Pons (tissue), 1 donor: ENCODE data around the gene SSBP3.

Experiments used
- DNase-seq: peaks from one replicate; pipeline ENCODE4 v3.0.0-alpha.2; 2016; ENCODE audit warnings: low spot score

The SSBP3 gene

DNA sequence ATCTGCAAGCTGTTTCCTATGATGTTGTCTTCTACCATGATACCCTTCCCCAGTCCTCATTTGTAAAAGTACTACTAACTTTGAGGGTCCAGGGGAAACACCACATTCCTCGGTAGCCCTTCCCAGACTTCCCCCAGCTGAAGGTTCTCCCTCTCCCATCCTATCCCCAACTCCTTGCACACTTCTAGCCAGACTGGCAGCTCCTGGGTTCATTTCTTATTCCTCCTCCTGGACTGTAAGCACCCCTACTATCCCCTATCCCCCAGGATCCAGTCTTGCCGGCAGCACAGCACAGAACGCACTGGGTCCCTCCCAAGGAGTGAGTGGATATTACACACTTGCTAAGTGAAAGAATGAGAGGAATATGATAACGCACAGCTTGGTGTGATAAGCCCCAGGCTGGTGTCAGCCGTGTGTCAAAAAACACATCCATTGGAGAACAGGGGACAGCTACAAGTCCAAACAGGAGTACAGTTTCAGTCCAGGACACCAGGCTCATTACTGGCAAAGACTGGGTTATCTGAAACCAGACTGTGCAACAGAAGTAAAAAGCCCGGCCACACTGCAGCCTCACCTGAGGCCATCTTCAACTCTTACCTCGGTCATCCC lies 100.2 kb downstream of the SSBP3 start:
- no peak for DNase-seq

- DNase-seq = no peak
These were observed 101.7 kb downstream of the SSBP3 start for GRCh38 chr1:54304518-54304917.

GRCh38 chr1:54302951-54303843 lies 103.0 kb downstream of the SSBP3 start:
- DNase-seq = no peak

DNA sequence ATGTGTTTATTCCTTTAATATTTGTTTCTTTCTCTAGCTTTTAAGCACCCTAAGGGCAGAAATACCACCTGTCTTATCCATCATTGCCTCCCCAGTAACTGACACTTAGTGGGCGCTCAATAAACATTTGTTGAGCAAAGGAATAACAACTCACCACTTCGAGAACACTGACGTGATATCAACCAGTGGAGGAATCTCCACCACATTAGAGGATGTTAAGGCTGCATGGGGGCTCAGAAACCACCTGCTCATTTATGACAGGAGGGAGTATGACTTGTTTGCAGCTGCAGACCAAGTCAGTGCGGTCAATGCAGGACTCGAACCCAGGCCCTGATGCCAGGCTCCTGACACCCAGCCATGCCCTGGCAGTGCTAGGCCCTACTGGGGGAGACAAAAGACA lies 103.6 kb downstream of the SSBP3 start:
- DNase-seq = no peak

DNA sequence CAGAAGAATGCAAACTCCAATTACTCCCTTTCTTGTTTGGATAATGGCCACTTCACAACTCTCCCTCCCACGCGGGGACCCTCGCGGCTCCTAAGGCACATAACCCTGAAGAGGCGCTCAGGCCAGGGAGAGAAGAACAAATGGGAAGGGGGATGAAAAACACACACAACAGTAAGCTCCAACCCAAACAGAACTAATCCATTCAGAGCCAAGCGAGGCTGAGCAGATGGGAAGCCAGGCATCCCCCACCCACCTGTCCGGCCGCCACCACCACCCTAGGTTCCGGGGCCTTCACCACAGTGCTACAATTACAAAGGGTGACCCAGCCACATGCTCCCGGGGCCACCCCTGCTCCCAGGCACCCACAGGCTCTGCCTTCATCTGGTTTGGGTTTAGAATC lies 104.7 kb downstream of the SSBP3 start:
- no peak for DNase-seq

- peak; percentile 74 for DNase-seq
These were observed 105.8 kb downstream of the SSBP3 start for GRCh38 chr1:54300401-54300800.

DNA sequence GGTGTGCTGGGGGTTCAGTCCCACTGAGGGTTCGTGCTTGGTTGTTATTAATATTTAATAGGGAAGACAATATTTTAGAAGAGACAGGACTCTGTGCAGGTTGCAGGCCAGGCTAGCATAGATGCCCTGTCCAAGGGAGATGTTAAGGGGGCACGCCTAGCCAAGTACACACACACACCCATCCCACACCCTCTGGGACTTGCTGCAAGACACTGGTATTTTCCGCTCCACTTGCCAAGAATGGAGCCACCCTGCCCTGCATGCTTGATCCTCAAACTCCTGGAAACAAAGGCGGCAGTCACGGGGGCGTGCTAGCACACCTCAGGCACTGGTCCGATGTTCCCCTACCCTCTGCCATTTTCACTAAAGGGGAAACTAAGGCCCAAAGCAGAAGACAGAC lies 107.2 kb downstream of the SSBP3 start:
- DNase-seq = no peak

- no peak for DNase-seq
These were observed 107.7 kb downstream of the SSBP3 start for GRCh38 chr1:54298284-54299033.

DNA sequence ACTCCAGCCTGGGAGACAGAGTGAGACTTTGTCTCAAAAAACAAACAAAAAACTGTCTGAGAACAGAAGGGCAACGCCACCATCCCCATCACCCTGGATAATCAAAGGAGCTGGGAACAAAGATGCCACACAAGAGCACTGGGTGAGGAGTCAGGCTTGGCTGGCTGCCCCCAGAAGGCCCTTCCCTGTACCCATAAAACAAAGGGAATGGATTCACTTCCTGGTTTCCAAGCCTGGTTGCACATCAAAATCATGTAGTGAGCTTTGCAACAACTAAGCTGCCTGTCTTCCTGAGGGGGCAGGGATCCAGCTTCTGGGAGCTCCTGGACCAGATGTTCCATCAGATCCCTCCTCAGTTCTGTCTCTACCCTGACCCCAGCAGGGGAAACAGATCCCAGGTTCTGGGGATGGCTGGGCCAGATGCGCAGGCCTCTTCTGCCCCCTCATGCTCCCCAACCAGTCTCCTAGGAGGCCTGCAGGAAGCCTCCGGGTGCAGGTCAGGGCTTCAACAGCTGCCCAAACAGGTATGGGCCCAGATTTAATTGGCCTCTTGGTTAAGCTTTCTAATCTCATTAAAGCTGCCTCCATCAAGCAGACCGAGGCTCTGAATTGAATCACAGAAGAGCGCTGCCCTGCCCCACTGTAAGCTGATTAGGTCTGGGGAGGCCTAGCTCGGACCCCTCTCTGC lies 108.5 kb downstream of the SSBP3 start:
- peak; percentile 98 for DNase-seq

DNA sequence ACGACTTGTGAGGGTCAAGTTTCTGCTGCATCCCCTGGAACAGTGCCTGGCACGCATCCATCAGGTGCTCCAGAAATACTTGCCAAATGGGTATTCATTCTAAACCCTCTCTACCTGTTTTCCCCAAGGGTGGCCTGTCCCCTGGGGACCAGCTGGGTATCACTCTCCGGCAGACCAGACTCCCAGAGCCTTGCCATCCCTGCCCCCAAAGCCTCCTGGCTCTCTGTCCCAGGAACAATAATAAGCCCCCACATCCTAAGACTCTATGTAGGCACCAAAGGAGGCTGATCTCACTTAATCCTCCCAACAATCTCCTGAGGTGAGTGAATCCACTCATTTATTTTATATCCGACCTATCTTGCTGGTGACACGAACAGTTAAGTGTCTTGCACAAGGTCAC lies 109.5 kb downstream of the SSBP3 start:
- DNase-seq = no peak

GRCh38 chr1:54294887-54295286 lies 111.3 kb downstream of the SSBP3 start:
- no peak for DNase-seq

- no peak for DNase-seq
These were observed 113.9 kb downstream of the SSBP3 start for GRCh38 chr1:54292002-54292911.

DNA sequence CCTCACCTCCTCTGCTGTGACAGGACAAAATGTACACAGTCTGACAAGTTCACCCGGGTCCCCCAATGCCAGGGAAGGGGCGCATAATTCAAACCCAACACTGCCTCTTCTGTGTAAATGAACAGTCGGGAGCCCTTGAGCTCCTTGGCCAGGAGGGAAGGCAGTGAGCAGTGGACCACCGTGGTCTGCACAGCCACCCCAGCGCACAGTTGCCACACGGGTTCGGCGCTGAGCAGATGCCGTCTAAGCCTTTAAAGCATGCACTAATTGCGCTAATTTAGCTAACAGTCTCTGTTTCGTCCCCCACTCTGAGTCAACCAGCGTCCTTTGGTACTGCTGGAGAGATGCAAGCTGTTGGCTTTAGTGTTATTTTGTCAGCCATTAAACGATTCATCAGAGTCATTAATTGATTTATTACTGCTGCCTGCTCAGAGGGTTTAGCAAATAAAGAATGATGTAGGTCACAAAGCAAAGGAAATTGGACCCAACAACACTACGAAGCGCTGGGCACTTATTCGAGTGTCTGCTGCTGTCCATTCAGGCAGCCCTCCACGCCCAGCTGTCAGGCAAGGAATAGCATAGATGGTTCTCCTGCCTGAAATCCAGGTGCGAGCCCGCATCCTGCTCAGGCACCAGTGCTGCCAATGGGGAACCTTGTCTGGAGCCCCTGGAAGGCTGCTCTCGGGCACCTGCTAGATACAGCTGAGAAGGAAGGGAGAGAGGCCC lies 114.8 kb downstream of the SSBP3 start:
- no peak for DNase-seq

DNA sequence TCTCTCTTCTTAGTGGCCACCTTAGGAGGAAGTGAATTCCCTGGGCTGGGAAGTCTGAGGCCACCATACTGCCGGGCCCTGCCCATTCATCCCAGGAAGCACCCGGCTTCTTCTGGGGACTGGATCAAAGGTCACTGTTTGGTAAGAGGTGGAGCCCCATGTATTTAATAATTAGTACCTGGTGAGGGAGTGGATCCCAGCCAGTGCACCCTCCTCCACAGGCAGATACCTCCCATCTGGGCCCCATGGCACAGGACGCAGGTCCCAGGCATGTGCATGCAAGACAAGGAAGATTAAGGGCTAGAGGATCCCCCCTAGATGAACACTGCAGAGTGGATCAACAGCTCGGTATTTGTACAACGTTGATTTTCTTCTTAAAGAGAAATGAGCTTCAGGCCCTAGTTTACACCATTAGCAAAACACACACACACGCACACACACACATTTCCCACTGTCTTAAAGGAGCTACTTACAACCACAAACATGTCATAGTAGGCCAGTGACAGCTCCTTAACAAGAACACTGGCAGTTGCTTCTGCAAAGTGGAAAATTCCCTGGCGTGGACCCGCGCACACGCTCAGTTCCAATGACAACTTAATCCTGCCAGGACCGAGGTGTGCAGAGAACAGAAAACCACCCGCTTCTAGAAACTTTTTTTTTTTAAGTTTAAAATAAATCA lies 115.5 kb downstream of the SSBP3 start:
- DNase-seq = no peak

DNA sequence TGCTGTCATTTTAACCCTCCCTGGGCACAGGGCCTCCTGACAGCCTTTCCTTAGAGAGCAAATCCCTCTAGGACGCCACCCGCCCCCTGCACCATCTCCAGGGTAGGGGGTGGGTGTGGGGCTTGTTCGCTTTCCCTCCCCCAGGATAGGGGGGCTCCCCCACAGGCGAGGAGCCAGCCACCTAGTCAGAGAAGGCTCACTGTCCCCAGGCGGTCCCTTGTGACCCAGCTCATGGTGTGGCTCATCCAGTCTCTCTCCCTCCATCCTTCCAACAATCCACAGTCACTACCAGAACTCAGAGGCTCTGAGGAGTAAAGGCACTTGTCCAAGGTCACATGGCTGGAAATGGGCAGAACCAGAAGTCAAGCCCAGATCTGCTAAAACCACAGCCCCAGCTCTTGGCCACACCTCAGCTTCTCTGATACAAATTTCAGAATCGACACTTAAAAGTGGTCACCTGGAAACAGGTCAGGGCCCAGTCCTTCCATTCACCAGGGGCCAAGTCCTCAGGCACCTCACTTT lies 116.4 kb downstream of the SSBP3 start:
- DNase-seq = no peak

GRCh38 chr1:54287801-54288211 lies 118.4 kb downstream of the SSBP3 start:
- DNase-seq = no peak

- DNase-seq = peak; percentile 81
These were observed 119.0 kb downstream of the SSBP3 start for GRCh38 chr1:54287176-54287650.

DNA sequence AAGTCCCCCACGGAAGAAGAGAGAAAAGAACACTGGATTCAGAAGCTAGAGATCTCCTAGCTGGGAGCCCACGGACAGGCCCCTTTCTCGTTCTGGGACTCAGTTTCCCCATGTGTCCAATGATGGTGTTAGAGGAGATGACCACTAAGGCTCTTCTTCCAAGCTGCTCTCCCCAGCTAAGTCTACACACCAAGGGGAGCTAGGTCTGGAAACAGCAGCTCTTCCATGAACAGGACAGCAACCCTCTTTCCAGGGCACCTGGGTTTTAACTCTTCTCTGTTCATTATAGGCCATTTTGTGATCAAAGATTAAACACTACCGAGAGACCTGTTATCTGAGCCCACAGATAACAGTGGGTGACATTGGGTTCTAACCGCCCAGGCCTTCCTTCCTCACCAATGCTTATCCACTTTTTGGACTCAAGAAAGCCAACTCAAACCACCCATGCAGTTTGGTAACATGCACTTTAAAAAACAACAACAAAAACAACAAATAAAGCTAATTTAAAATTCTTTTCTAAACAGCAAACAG lies 120.3 kb downstream of the SSBP3 start:
- no peak for DNase-seq
